ENCODE results near the gene PEX3. TPM values are rescaled to one million over a fixed set of nuclear protein-coding genes. Genes with fewer than 3 reads are reported as not detected.

The PEX3 gene
- total and polyA plus RNA-seq, 10 of the 15 experiments (the other 5 are each of a cell fraction or from before 2014, with no cell fraction given) = 18.6 to 70.7 (median 38.6) TPM

DNA sequence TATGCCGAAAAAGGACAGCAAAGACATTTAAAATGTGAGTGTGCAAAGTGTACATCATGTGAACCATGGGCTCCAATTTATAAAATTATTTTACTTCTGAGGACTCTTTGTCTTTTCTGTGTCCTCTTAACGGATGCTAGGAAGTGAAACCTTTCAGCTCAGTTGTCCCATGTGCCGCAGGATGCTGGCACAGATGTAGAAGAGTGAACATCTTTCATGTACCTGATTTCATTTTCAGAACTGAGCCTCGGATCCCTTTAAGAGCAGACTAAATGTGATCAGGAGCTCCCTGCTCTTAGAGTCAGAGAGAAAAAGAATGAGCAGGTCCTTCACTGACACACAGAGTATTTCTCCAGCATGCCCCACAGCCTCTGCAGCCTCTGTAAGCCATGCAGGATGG, 88.5 kb downstream of the PEX3 start:
- ChIA-PET POLR2A (no interaction called here), SMC1A (ENCODE audit: uncharacterized antibody, unreplicated experiment) (interaction anchor here (1.6 kb wide), 1 partner anchor 26 kb away, joined by 7 read pairs; no protein-coding TSS in a partner anchor), CTCF (interaction anchor here (0.8 to 2.8 kb wide), 2 partner anchors 26 to 401 kb away, joined by 3 to 13 read pairs; no protein-coding TSS in a partner anchor), RAD21 (ENCODE audit: unreplicated experiment) (no interaction called here)
- ATAC-seq = 0 out of 3 replicates have a peak, but pooled peaks have one; percentile 3
- TF ChIP-seq SPI1 (IDR thresholded peaks at IDR 0.05; ENCODE audit: borderline replicate concordance, insufficient read depth, low read depth, low read length) = 0 out of 2 replicates have a peak, but pooled peaks have one; percentile 21
- TF ChIP-seq, protein P1, sequence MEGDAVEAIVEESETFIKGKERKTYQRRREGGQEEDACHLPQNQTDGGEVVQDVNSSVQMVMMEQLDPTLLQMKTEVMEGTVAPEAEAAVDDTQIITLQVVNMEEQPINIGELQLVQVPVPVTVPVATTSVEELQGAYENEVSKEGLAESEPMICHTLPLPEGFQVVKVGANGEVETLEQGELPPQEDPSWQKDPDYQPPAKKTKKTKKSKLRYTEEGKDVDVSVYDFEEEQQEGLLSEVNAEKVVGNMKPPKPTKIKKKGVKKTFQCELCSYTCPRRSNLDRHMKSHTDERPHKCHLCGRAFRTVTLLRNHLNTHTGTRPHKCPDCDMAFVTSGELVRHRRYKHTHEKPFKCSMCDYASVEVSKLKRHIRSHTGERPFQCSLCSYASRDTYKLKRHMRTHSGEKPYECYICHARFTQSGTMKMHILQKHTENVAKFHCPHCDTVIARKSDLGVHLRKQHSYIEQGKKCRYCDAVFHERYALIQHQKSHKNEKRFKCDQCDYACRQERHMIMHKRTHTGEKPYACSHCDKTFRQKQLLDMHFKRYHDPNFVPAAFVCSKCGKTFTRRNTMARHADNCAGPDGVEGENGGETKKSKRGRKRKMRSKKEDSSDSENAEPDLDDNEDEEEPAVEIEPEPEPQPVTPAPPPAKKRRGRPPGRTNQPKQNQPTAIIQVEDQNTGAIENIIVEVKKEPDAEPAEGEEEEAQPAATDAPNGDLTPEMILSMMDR (IDR thresholded peaks at IDR 0.05 in 2 of 3, conservative IDR thresholded peaks at IDR 0.05 in 1 of 3; ENCODE audit: control insufficient read depth in 2 of 3, extremely low read depth in 1 of 3, insufficient read depth in 1 of 3, low read depth in 3 of 3, low read length in 3 of 3) = no peak
- WGBS (ENCODE audit: insufficient coverage, insufficient replicate concordance, low lambda C conversion rate, missing lambda C conversion rate) = 33% methylated on average over 4 of the region's 4 CpGs
- in situ Hi-C loops (cut with MboI) (no loop called here), intact Hi-C loops (cut with micrococcal nuclease; ENCODE audit: unreplicated experiment) (loop anchor here (2.0 kb wide), 1 partner anchor 28 kb away; no protein-coding TSS in a partner anchor)
- Histone ChIP-seq H4K20me1 (ENCODE audit: control insufficient read depth, insufficient read depth) (no peaks in the 10 kb centered on the region), H3K27ac (ENCODE audit: control insufficient read depth, insufficient read depth) (no peak overlapping the region), H2AFZ (ENCODE audit: control insufficient read depth, low read depth, low read length) (no peak overlapping the region), H3K4me3 (no peak overlapping the region), H3K9ac (ENCODE audit: control insufficient read depth, insufficient read depth, low read length) (no peak overlapping the region), H3K79me2 (ENCODE audit: control insufficient read depth, insufficient read depth, low read length) (no peaks in the 10 kb centered on the region; the same call in 1 of the 2 replicates), H3K36me3 (ENCODE audit: control insufficient read depth in 2 of 2, insufficient read depth in 2 of 2, low read length in 1 of 2) (no peaks in the 10 kb centered on the region), H3K4me1 (ENCODE audit: control insufficient read depth, insufficient read depth, low read length) (peaks cover 48% of the 10 kb centered on the region), H3K4me2 (ENCODE audit: control insufficient read depth, insufficient read depth) (peak overlapping the region; percentile 41), H3K9me3 (replicated peaks; ENCODE audit: control insufficient read depth, insufficient read depth, low read length) (no peaks in the 10 kb centered on the region; the same call in 2 of the 3 replicates), H3K27me3 (replicated peaks in 1 of 2; ENCODE audit: control insufficient read depth in 2 of 2, insufficient read depth in 2 of 2, low read length in 1 of 2) (no peaks in the 10 kb centered on the region; a peak in 1 of 4 replicates)
- peak; percentile 13 for FAIRE-seq
- no peak for DNase-seq (ENCODE audit: low read depth, low spot score)
- BruUV-seq (replicated peaks) = no TSS peak

DNA sequence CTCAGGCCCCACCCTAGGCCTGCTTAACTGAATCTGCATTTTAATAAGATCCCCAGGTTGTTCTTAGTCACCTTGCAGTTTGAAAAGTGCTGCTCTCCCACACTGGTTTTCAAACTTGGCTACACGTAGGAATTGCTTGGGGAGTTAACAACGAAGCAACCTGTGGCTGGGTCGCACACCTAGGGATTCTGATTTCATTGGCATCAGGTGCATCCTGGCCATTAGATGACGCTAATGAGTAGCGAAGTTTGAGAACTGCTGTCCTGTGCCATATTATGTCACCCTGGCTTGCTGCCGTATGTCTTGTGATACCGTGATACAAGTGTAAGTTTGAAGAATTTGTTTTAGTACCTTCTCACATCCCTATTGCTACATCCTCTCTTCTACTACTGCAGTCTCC, 89.1 kb downstream of the PEX3 start:
- Histone ChIP-seq H3K4me1 (ENCODE audit: control insufficient read depth, insufficient read depth, low read length) (peaks cover 45% of the 10 kb centered on the region), H2AFZ (ENCODE audit: control insufficient read depth, low read depth, low read length) (no peak overlapping the region), H3K79me2 (ENCODE audit: control insufficient read depth, insufficient read depth, low read length) (no peaks in the 10 kb centered on the region; the same call in 1 of the 2 replicates), H3K9ac (ENCODE audit: control insufficient read depth, insufficient read depth, low read length) (no peak overlapping the region), H3K4me3 (no peak overlapping the region), H4K20me1 (ENCODE audit: control insufficient read depth, insufficient read depth) (no peaks in the 10 kb centered on the region), H3K36me3 (ENCODE audit: control insufficient read depth in 2 of 2, insufficient read depth in 2 of 2, low read length in 1 of 2) (no peaks in the 10 kb centered on the region), H3K4me2 (ENCODE audit: control insufficient read depth, insufficient read depth) (peak overlapping the region; percentile 41; the same call in 1 of the 2 replicates), H3K27me3 (replicated peaks in 1 of 2; ENCODE audit: control insufficient read depth in 2 of 2, insufficient read depth in 2 of 2, low read length in 1 of 2) (no peaks in the 10 kb centered on the region; a peak in 1 of 4 replicates), H3K27ac (ENCODE audit: control insufficient read depth, insufficient read depth) (no peak overlapping the region), H3K9me3 (replicated peaks; ENCODE audit: control insufficient read depth, insufficient read depth, low read length) (no peaks in the 10 kb centered on the region; the same call in 2 of the 3 replicates)
- FAIRE-seq = no peak
- ChIA-PET SMC1A (ENCODE audit: uncharacterized antibody, unreplicated experiment) (no interaction called here), CTCF (interaction anchor here (0.8 to 2.8 kb wide), 2 partner anchors 26 to 400 kb away, joined by 3 to 13 read pairs; no protein-coding TSS in a partner anchor), POLR2A (no interaction called here), RAD21 (ENCODE audit: unreplicated experiment) (no interaction called here)
- 89% methylated on average over 7 of the region's 7 CpGs for whole genome bisulfite sequencing (ENCODE audit: insufficient coverage, insufficient replicate concordance, low lambda C conversion rate, missing lambda C conversion rate)
- ATAC-seq = no peak
- BruUV-seq (replicated peaks) = no TSS peak
- intact Hi-C loops (cut with micrococcal nuclease; ENCODE audit: unreplicated experiment) (loop anchor here (2.0 kb wide), 1 partner anchor 27 kb away; no protein-coding TSS in a partner anchor), in situ Hi-C loops (cut with MboI) (no loop called here)
- DNase-seq (ENCODE audit: low read depth, low spot score) = no peak
- TF ChIP-seq, protein P2, sequence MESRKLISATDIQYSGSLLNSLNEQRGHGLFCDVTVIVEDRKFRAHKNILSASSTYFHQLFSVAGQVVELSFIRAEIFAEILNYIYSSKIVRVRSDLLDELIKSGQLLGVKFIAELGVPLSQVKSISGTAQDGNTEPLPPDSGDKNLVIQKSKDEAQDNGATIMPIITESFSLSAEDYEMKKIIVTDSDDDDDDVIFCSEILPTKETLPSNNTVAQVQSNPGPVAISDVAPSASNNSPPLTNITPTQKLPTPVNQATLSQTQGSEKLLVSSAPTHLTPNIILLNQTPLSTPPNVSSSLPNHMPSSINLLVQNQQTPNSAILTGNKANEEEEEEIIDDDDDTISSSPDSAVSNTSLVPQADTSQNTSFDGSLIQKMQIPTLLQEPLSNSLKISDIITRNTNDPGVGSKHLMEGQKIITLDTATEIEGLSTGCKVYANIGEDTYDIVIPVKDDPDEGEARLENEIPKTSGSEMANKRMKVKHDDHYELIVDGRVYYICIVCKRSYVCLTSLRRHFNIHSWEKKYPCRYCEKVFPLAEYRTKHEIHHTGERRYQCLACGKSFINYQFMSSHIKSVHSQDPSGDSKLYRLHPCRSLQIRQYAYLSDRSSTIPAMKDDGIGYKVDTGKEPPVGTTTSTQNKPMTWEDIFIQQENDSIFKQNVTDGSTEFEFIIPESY (IDR thresholded peaks at IDR 0.05) = no peak
- TF ChIP-seq HDGF (IDR thresholded peaks at IDR 0.05) = no peak
- TF ChIP-seq SREBF1 (IDR thresholded peaks at IDR 0.05; ENCODE audit: low read length) = no peak
- TF ChIP-seq BHLHE40 (IDR thresholded peaks at IDR 0.05; ENCODE audit: borderline replicate concordance in 1 of 2, low read depth in 2 of 2, low read length in 1 of 2) = no peak
- no peak for TF ChIP-seq MTA2 (IDR thresholded peaks at IDR 0.05; ENCODE audit: low read depth)
- no peak for TF ChIP-seq CEBPZ (IDR thresholded peaks at IDR 0.05; ENCODE audit: low read depth, low read length)
